GM12891 (cell line): ENCODE measurements around the gene CCDC69.

ENCODE experiments used
- PAX5 ChIP-seq: IDR thresholded peaks from 2 replicates; pipeline ENCODE4 v1.6.1; 2011; ENCODE audit warnings: low read length, moderate library complexity, mild to moderate bottlenecking; ENCODE audit not compliant: insufficient read depth, severe bottlenecking
- POLR2A ChIP-seq: IDR thresholded peaks from 2 replicates; pipeline ENCODE4 v1.6.1; 2011; ENCODE audit warnings: low read depth, low read length, control low read depth
- POLR2AphosphoS5 ChIP-seq: IDR thresholded peaks from 2 replicates; pipeline ENCODE4 v1.6.1; 2011; ENCODE audit warnings: low read depth, low read length, control low read depth
- SPI1 ChIP-seq: IDR thresholded peaks from 2 replicates; pipeline ENCODE4 v1.6.1; 2011; ENCODE audit warnings: low read depth, low read length, control low read depth
- TAF1 ChIP-seq: IDR thresholded peaks from 2 replicates; pipeline ENCODE4 v1.6.1; 2011; ENCODE audit warnings: low read depth, low read length, control low read depth

DNA sequence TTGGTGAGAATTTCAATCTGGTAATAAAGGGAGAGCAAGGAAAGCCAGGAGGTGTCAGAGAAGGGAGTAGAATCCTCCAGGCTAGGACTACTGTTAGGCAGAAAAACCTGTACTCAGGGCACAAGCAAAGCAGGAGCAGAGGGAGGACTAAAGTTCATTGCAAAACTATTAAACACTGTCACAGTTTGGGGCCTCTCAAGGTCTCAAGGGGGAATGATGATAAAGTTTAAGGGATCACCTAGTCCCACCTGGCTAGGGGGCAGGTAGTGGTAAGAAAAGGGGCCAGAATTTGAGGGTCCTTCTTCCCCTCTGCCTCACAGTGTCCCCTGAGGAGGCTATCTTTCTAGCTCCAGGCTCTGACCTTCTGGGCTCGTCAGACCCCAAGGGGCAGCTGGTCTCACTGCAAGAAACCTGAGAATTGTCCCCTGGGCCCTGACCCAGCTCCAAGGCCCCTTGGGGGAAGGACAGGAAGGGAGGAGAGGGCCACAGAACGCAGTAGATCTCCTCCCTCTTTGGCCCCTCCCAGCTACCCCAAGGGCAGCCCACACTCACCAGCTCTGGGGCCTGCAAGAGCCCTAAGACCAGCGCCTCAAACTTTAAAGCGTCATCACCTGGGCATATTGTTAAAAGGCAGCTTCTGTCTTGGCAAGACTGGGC lies 974 bp downstream of the CCDC69 start:
- TF ChIP-seq POLR2AphosphoS5 (no peak; the same call in 1 of the 2 replicates), POLR2A (no peak), PAX5 (no peak), SPI1 (no peak), TAF1 (no peak)
